Erythroblast (primary cell): ENCODE results near the gene IDH3G.

Source experiments
- GATA1 ChIP-seq: IDR thresholded peaks from 2 replicates; pipeline ENCODE4 v1.6.1; 2011; ENCODE audit warnings: low read depth, mild to moderate bottlenecking, control low read depth, low read length, moderate library complexity
- POLR2A ChIP-seq: IDR thresholded peaks from 2 replicates; pipeline ENCODE4 v1.6.1; 2011; ENCODE audit warnings: mild to moderate bottlenecking, low read length

GRCh38 chrX:153764786-153765137 lies 29.4 kb downstream of the IDH3G start:
- TF ChIP-seq POLR2A = no peak
- no peak for TF ChIP-seq GATA1
